ENCODE measurements around the gene ANO1.

DNA sequence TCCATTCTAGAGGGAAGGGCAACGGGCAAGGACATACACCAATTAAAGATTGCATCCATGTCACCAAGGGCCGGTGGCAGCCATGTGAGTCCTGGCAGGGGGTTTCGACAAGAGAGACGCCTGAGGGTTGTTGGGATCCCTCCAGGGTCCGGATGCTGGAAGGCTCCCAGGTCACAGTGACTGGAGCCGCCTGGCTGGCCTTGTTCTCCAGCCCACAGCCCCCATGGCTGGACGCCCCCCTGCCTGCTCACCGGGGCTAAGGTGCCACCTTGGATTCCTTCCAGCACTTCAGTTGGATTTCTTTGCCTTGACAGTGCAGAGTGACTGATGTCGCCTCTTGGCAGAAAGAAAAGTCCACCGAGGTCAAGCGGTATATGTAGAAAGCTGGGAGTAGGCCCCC is 42.6 kb downstream of the ANO1 start:
- TF ChIP-seq, protein P1, sequence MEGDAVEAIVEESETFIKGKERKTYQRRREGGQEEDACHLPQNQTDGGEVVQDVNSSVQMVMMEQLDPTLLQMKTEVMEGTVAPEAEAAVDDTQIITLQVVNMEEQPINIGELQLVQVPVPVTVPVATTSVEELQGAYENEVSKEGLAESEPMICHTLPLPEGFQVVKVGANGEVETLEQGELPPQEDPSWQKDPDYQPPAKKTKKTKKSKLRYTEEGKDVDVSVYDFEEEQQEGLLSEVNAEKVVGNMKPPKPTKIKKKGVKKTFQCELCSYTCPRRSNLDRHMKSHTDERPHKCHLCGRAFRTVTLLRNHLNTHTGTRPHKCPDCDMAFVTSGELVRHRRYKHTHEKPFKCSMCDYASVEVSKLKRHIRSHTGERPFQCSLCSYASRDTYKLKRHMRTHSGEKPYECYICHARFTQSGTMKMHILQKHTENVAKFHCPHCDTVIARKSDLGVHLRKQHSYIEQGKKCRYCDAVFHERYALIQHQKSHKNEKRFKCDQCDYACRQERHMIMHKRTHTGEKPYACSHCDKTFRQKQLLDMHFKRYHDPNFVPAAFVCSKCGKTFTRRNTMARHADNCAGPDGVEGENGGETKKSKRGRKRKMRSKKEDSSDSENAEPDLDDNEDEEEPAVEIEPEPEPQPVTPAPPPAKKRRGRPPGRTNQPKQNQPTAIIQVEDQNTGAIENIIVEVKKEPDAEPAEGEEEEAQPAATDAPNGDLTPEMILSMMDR (IDR thresholded peaks at IDR 0.05): no peak
- TF ChIP-seq POLR2AphosphoS5 (IDR thresholded peaks at IDR 0.05) (no peak), EP300 (IDR thresholded peaks at IDR 0.05) (no peak), POLR2A (IDR thresholded peaks at IDR 0.05) (no peak)
